ENCODE results near the gene NEK5.
"Not testable (repeated sequence)": the region's sequence is repeated elsewhere in the genome, so short reads cannot be mapped to it uniquely, and the experiment has no call there.

NEK5 gene

DNA sequence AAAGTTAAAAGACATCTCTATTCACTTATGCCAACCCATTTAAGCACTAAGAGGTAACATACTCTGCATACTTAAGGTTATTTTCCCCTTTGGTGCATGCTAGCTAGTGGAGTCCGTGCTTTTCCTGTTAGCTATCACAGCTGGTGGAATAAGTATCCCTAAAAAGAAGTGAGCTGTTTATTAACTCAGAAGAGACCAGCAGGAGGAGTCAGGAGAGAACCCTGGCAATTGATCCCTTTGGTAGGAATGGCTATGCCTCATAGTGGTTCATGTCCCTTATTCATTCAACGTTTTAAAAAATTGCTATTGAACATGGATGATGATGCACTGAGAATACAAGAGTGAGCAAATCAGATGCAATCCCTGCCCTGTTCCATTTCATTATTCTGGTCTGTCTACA is 12.4 kb upstream of the NEK5 start:
- in situ Hi-C loops (cut with HindIII; ENCODE audit: low sequenced_read_pairs), result loop anchor here (25.0 kb wide), 1 partner anchor 254 kb away; no protein-coding TSS in a partner anchor

DNA sequence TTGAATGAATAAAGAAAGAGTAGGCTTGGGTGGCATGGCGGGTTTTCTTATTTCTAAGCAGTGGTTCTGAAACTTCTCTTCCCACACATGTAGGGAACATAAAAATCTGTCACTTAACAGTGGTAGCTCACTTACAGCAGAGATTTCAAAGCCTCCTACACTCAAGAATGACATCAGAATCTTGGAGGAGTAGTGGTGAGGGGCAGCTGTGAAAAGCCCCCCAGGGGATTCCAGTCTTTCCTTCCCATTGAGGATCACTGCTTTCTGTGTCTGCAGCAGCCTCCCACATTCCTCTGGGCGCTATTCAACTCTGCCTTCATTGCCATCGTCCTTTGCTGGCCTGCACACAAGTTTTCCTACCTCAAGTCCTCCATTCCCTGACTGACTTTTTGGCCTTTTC is 8.6 kb upstream of the NEK5 start:
- in situ Hi-C loops (cut with HindIII; ENCODE audit: low sequenced_read_pairs), result loop anchor here (25.0 kb wide), 1 partner anchor 250 kb away; no protein-coding TSS in a partner anchor

GRCh38 chr13:52136763-52137162 is 7.9 kb upstream of the NEK5 start:
- in situ Hi-C loops (cut with HindIII; ENCODE audit: low sequenced_read_pairs), result loop anchor here (25.0 kb wide), 1 partner anchor 249 kb away; no protein-coding TSS in a partner anchor

GRCh38 chr13:52130641-52131040 is 1.8 kb upstream of the NEK5 start:
- in situ Hi-C loops (cut with HindIII; ENCODE audit: low sequenced_read_pairs), result loop anchor here (25.0 kb wide), 1 partner anchor 243 kb away; no protein-coding TSS in a partner anchor

DNA sequence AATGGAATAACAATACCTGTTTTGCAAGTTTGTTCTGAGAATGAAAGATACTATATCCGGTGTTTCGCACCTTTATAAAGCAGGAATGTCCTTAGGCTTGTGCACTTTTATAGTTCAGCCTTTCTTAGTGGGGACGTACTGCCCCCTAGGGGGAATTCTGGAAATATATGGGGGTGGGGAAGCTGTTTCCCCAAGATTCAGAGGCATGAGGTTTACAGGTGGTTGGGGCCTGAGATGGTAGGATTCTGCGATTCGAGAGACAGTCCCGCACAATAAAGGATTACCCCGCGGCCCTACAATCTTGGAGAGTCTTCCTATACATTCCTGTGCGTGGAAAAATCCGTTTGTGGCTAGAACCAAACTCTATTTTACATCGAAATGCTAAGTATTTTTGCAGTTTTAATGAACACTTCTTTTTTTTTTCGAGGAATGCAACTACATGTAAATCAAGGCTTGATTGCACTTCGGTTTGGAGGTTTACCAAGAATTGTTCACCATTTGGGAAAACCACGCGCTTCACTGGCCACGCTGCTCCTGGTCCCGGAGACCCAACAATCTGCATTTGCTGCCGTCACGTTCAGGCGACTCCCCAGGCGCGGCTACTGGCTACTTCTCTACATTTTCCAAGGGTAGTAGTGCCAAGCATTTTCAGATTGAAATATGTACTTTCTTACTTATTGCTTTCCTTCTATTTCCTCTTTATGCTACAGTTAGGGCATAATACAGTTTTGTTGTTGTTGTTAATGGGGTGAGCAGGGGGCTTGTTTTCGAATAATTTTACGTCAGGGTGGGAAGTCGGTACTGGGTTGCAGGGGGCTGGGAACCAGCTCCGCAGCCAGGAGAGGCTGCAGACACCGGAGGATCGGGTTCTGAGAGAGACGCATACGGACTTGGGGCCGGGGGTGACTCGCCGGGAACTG is 830 bp downstream of the NEK5 start:
- in situ Hi-C loops (cut with HindIII; ENCODE audit: low sequenced_read_pairs), result loop anchor here (25.0 kb wide), 1 partner anchor 241 kb away; no protein-coding TSS in a partner anchor

GRCh38 chr13:52127378-52127777 is 1.5 kb downstream of the NEK5 start:
- in situ Hi-C loops (cut with HindIII; ENCODE audit: low sequenced_read_pairs), result loop anchor here (25.0 kb wide), 1 partner anchor 240 kb away; no protein-coding TSS in a partner anchor

DNA sequence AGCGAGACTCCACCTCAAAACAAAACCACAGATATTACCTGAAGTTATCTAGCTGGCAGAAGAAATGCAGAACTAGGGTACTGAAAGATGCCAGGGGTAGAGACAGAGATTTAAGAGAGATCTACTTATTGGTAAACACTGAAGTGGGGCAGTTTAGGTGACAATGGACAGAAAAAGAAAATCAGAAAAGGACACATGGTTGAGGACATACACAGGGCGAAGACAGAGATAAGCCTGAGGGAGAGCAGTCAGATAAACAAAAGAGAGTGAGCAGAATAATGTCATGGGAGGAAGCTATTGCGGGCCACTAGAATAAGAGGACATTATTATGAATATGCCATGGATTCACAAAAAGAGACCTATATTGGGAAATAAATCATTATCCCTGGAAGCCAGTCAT is 3.3 kb downstream of the NEK5 start:
- in situ Hi-C loops (cut with HindIII; ENCODE audit: low sequenced_read_pairs), result loop anchor here (25.0 kb wide), 1 partner anchor 238 kb away; no protein-coding TSS in a partner anchor

DNA sequence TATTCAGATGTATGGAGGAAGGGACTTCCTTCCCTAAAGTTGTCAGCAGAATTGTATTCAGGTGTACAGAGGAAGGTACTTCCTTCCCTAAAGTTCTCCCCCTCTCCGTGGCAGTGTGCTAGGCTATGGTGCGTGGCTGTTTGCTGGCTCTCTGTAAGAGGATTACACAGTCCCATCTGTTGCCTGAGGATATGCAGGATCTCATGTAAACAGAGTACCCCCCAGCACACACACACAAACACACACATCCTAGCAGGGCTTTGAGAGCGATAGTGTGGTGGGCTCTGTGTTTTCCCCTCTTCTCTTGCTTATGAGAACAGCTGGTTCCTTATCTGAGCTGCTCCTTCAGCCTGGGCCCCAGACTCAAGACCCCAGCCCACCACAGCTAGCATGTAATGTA is 10.3 kb downstream of the NEK5 start:
- in situ Hi-C loops (cut with HindIII; ENCODE audit: low sequenced_read_pairs), result no loop called here

- in situ Hi-C loops (cut with HindIII; ENCODE audit: low sequenced_read_pairs), result no loop called here
These were observed 10.8 kb downstream of the NEK5 start for GRCh38 chr13:52118095-52118494.

DNA sequence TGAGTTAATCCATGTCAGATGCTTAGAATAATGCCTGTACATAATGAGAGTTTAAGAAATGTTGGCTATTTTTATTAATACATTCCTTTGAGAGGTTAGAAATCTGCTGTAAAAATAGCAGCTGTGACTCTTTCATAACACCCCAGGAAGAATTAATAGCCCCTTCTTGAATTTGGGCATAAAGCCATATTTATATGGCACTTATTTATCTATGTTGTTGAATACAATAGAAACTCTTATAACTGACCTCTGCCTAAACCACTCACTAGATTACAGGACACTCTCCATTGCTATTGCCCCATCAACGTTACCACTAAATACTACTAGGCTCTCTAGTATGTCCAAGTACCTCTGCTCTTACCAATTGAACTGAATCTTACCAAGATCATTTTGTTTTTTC is 16.3 kb downstream of the NEK5 start:
- in situ Hi-C loops (cut with HindIII; ENCODE audit: low sequenced_read_pairs), result no loop called here

DNA sequence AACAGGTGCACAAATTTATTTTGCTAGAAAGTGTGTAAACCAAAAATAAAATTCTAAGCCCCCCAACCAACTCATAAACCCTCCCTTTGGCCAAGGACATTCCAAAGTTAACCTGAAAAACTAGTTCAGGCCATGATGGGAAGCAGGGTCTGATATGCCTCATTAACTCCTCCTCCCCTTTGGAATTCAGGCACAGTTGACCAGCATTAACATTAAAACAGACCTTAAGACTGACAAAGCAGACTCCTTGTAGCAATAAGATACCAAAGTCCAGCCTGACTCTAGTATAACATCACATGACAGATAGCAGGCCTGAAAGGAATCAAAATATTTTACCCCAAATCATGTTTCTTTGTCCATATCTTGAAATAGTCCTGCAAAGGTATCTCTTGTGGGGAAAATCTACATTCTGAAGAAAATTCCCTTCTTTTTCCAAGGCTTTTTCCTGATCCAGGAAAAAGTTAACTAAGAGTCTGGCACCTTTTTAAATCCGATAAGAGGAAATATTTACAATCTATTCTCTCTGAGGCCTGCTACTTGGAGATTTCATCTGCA is 19.7 kb downstream of the NEK5 start:
- in situ Hi-C loops (cut with HindIII; ENCODE audit: low sequenced_read_pairs), result no loop called here

- in situ Hi-C loops (cut with HindIII; ENCODE audit: low sequenced_read_pairs), result no loop called here
These were observed 23.0 kb downstream of the NEK5 start for GRCh38 chr13:52105841-52106240.

- in situ Hi-C loops (cut with HindIII; ENCODE audit: low sequenced_read_pairs), result no loop called here
These were observed 24.2 kb downstream of the NEK5 start for GRCh38 chr13:52104624-52105023.

DNA sequence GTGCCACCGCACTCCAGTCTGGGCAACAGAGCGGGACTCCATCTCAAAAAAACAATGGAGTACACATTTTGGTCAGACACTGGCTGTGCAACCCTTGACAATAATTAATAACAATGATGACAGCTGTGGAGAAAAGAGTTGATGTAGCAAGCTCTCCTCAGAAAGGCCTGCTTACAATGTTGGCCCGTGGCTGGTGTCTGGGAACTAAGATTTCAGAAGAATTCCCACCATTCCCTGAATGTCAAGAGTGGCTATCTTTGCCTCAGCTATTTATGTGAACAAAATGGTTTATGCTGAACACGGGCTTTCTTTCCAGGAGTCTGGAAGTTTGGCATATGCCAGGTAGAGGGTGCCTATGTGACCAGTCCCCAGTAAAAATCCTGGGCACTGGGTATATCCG is 25.5 kb downstream of the NEK5 start:
- in situ Hi-C loops (cut with HindIII; ENCODE audit: low sequenced_read_pairs), result no loop called here

DNA sequence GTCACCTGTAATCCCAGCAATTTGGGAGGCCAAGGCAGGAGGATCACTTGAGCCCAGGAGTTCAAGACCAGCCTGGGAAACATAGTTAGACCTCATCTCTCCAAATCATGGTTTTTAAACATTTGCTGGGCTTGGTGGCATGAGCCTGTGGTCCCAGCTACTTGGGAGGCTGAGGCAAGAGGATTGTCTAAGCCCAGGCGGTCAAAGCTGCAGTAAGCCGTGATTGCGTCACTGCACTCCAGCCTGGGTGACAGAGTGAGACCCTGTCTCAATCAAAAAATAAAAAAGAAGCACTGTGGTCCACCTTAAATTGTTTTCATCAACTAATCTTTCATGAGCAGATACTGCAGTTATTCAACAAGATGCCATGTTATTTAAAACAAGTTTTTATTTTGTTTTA is 26.4 kb downstream of the NEK5 start:
- in situ Hi-C loops (cut with HindIII; ENCODE audit: low sequenced_read_pairs), result not testable (repeated sequence)

DNA sequence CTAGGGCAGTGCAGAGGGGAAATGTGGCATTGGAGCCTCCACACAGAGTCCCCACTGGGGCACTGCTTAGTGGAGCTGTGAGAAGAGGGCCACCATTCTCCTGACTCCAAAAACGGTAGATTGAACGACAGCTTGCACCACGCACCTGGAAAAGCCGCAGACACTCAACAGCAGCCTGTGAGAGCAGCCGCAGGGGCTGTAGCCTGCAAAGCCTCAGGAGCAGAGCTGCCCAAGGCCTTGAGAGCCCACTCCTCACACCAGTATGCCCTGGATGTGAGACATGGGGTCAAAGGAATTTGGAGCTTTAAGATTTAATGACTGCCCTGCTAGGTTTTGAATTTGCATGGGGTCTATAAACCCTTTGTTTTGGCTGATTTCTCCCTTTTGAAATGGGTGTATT is 31.7 kb downstream of the NEK5 start:
- in situ Hi-C loops (cut with HindIII; ENCODE audit: low sequenced_read_pairs), result no loop called here

- in situ Hi-C loops (cut with HindIII; ENCODE audit: low sequenced_read_pairs), result no loop called here
These were observed 32.1 kb downstream of the NEK5 start for GRCh38 chr13:52096748-52097147.

- in situ Hi-C loops (cut with HindIII; ENCODE audit: low sequenced_read_pairs), result no loop called here
These were observed 32.8 kb downstream of the NEK5 start for GRCh38 chr13:52096062-52096461.

DNA sequence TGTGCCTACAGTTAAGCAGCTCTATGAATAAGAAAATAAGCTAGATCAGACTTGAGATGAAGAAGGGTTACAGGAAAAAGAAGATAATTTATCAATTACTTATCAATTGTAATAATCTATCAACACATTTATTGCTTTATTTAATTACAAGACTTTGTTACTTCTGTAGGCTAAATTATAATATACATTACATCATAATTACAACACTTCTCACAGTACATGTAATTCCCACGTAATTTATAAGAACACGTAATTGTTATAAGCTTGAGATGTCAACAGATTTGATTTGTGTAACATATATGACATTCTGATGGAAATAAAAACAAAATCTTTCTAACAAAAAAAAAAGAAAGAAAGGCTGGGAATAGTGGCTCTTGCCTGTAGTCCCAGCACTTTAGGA is 36.8 kb downstream of the NEK5 start:
- in situ Hi-C loops (cut with HindIII; ENCODE audit: low sequenced_read_pairs), result no loop called here

GRCh38 chr13:52091473-52091872 is 37.4 kb downstream of the NEK5 start:
- in situ Hi-C loops (cut with HindIII; ENCODE audit: low sequenced_read_pairs), result no loop called here

DNA sequence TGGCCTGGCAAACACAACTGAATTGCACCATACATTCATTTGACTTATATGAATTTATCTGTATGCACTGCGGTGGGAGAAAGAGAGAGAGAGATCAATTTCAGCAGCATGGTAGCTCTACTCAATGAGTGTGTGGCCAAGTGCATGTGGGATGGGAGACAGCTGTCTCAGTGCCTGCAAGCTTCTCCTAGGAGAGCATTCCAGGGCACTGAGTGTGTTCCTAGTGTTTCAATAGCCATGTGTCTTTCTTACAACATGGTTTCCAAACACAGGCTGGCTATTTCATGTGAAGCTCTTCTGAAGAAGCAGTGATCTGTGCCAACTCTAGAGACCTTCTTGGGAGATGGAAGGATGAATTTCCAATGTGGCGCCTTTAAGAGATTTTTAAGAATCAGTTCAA is 43.5 kb downstream of the NEK5 start:
- in situ Hi-C loops (cut with HindIII; ENCODE audit: low sequenced_read_pairs), result no loop called here

- in situ Hi-C loops (cut with HindIII; ENCODE audit: low sequenced_read_pairs), result not testable (repeated sequence)
These were observed 43.9 kb downstream of the NEK5 start for GRCh38 chr13:52084981-52085380.
